NCI-H748 (cell line): ENCODE results near the gene STON2.
A peak's percentile ranks its signal among the peaks of the same experiment; 100 is the strongest.

ENCODE experiments used
- DNase-seq: peaks from one replicate; lab custom pipeline; 2025; ENCODE audit not compliant: unreplicated experiment; lab: John Stamatoyannopoulos, UW

Gene STON2

DNA sequence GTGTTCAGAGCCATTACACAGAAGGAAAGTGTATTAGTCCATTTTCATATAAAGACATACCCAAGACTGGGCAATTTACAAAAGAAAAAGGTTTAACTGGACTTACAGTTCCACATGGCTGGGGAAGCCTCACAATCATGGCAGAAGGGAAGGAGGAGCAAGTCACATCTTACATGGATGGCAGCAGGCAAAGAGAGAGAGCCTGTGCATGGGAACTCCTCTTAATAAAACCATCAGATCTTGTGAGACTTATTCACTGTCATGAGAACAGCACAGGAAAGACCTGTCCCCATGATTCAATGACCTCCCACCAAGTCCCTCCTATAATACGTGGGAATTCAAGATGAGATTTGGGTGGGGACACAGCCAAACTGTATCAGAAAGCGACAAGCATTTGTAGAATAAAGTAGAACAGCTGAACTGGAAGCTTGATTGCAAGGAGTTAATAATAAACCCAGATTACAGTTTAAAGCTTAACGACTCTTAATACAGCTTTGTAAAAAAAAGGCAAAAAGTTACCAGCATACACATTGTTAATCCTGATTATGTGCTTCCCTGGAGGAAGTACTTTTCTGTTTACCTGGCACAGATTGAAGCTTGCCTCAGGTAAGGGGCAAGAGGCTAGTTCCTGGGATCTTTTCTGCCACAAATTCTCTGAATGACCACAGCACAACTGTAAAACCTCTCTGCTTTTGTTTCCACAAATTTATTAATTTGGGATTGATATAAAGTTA lies 18.1 kb upstream of the STON2 start:
- no peak for DNase-seq

DNA sequence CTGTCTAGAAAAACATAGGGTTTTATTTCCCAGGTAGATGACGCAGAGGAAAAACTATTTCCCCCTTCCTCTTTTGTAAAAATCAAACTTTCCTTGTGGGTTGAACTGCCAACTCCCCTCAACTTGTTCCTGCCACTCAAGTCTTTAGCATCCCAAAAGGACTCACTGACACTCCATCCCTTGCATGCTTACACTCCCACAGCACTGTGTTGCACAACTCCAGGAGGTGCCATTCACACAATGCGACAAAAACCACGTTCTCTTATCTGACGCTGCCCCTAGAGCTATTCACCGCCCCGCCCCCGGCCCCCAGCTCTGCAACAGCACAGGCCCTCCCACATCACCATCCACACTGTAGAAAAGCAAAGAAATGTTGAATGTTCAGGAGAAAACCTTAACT lies 16.9 kb upstream of the STON2 start:
- DNase-seq = no peak

DNA sequence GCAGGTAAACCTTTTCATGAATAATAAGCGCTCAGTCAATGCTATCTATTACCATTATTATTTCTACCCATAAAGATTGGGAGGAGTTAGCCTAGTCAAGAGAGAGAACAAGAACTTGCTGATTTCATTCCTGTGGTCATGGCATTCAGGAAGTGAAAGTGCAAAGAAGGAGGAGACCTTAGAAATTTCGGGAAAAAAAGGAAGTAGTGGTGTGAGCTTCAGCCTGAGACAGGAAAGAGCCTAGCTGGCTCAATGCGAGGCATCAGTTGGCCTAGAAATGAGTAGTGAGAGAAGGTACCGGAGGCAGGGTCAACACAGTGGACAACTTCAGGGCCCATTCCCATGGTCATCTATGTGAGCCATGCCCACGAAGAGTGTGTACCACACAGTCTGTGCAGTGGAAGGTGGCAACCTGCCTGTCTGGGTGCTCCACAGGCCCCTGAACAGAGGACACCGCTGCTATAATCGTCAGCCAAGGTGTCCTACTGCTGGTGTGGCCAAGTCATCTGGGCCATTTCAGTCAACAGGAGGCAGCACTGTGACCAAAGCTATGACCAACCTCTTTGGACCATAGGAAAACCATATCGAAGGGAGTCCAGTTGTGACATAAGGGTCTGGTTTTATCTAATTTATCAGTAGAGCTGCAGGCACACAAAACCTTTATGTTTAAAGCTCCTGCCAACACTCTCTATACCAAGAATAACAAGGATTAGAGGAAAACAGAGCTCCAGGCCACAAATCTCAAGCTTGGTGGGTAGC lies 16.2 kb upstream of the STON2 start:
- no peak for DNase-seq

DNA sequence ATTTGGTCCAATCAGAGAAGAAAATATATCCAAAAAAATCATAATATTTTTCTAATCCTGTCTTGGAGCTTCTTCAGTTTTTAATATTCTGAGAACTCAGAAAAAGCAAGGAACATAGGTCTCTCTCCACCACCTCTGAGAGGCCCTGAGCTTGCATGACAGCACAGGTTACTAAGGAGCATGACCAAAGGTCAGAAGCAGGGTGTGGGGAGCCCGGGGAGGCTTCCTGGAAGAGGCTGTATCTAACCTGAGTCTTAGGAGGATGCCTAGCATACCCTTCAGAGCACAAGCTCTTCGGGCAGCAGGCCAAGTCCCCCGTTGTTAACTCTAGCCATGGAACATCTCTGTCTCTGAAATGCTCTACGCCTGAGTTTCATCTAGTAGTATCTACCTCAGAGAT lies 15.7 kb upstream of the STON2 start:
- no peak for DNase-seq

DNA sequence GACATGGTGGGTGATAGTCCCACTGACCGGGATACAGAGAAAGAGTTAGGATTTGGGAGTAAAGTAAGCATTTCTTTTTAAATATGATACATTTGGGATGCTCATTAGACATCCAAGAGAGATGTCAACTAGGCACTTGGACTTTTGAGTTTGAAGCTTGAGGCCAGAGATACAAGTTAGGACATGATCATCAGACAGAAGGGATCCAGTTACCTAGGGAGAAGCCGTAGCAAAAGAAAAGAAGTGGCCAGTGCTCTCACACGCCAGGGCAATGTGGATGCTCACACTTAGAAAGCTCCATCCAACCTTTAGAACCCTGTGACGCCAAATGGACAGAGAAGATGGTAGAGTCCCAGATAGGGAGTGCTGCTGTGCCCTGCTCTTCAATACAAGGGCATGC lies 14.0 kb upstream of the STON2 start:
- no peak for DNase-seq

DNA sequence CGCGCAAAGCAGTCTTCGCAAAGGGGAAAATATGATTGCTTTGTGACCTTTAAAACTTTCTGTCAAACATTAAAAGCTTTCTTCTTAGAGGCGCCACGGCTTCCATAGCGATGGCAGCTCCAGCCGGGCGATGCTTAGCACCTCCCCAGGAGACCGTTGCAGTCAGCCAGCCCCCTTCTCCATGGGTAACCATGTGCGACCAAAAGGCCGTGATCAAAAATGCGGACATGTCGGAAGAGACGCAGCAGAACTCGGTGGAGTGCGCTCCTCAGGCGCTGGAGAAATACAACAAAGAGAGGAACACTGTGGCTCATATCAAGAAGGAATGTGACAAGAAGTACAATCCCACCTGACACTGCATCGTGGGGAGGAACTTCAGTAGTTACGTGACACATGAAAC lies 12.7 kb upstream of the STON2 start:
- no peak for DNase-seq

DNA sequence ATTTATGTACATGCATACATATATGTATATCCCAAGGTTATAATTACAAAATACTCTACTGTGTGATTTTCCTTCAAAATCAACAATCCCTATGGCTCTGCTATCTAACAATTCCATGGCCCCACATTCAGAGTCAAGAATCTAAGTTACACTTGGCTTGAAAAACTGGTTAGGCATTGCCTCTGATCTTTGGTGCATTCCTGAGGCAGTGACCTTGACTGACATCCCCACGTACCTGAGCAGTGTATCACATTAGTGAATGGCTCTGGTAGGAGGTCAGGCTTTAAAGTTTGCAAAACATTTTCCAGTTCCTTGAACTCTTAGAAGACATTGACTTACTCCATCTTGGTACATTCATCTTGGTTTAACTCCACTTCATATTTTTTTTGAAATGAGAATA lies 8.5 kb upstream of the STON2 start:
- DNase-seq = no peak

DNA sequence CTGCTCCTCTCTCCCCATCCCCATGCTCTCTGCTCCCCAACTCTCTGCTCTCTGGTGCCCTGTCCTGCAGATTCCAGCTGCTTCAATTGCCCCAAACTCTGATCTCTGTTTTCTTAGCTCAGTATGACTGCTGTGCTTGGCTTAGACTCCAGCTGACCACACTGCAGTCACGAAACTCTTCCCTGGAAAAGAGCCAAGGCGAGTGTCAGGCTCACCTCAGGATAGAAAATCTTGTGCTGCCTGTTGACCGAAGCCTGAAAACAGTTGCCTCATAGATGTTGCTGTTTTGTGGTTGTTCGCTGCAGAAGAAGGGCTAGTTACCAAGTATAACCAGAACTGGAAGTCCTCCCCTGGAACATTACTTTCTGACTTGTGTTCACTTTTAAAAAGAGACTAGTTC lies 6.7 kb upstream of the STON2 start:
- DNase-seq = no peak

DNA sequence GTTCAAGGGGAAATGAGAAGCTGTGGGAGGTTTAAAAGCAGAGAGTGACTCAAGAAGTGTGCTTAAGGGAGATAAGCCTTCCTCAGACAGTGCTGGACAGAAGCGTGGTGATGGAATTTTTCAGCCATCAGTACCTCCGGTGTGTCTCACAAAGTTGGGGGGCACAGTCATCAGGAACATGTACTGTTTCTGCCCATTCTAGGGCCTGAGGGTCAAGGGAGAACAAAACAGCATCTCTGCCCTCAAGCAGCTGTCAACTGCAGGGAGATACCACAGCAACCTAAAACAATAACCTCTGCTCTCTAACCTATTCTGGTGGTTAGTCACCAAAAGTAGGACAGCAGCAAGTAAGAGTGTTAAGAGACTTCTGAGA lies 2.0 kb upstream of the STON2 start:
- DNase-seq = no peak

DNA sequence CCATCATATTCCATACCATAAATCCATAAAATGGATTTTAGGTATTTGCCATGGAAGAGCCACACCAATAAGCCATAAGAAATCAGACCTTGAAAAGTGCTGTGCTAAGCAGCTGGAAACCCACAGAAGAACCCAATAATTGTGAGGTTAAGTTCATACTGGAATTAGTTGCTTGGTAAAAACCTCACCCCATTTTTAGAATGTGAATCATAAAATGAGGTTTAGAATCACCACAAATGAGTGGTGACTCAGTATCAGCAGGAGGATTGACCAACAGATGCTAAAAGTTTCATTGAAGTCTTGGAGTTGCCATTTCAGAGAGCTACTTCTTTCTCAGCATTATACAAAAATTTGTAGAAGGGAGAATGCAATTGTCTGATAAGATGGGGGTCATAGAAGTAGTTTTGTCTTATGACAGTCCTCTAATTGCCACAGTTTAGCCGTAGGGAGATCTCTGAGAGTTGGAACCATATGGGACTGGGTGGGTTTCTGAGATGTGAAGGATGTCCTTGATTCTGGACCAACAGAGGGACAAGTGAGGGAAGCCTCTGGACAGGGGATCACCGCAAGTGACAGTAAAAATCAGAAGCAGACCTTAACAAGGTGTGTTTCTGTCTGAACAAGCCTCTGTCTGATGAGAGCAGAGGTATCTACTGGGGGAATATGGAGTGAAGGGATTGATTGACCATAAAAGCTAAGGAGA lies 1.4 kb upstream of the STON2 start:
- DNase-seq = no peak

DNA sequence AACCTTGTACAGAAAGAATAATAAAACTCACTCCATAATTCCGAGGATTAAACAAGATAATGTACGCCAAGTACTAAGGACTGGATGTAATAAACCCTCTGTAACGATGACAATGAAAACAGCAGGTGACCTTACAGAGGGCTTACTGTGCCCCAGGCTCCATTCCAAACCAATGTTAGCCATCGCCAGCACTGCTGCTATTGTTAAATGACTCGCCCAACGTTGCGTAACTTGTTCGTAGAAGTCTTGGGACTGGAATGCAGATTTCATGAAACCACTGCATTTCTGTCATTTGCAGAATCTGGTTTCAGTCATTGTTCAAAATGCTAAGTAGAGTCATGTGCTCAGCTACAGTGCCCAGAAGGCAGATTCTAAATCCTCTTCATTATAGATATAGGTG lies 728 bp upstream of the STON2 start:
- DNase-seq = peak; percentile 54

DNA sequence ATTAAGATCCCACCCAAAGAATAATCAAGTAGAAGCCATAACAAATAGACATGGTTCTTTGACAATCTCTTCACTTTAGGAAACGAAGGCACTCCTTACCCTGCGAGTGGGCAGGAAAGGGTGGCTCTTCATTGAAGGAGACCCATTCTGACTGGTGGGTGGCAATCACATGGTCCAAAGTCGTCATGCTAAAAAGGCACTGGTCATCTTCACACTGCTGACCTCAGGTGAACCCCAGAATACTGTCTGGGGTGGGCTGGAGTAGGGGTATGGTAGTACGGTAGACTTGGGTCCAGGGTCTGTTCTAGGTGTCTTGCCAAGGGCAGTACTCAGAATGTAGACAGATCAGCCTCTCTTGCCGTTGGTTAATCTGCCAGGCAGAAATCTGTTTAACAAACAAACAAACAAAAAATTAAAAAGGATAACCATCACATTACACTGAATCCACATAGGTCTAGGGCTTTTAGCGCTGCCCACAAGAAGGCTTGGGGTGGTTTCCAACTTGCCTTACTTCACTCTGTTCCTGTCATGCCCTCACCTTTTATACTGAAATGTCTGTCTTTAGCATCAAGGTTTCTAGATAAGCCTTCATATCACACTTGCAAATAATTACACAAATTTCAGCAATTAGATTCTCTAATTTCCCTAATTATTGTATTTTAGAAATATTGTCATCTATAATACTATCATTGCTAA lies 1.8 kb downstream of the STON2 start:
- no peak for DNase-seq

DNA sequence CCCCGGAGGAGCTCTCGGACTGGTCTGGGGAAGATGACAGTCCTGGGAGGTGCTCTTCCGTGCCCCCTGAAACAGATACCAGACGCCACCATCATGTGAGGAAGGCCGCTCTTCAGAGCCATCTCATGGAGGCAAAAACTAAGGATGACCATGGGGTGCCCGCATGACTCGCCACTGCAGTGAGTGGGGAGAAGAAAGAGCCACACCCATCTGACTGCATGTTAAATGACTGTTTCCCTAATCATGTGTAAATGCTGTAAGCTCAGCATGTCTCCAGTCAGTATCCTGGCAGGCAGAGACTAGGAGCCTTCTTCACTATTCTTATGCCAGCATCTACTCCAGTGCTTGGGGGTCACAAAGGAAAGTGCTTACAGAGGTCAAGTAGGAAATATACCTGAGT lies 4.0 kb downstream of the STON2 start:
- no peak for DNase-seq

DNA sequence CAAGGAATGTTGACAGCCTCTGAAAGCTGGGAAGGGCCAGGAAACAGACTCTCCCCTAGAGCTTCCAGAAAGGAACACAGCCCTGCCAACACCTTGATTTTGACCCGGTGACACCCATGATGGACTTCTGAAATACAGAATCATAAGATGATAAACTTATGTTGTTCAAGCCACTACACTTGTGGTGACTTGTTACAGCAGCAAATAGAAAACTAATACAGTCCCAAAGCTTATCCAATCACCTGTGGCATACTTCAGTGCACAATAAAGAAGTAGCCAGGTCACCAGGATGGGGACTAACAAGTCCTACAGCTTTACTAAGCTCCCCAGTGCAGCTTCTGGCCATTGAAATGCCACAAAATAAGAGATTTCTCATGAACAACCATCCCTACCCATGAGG lies 5.4 kb downstream of the STON2 start:
- DNase-seq = no peak

DNA sequence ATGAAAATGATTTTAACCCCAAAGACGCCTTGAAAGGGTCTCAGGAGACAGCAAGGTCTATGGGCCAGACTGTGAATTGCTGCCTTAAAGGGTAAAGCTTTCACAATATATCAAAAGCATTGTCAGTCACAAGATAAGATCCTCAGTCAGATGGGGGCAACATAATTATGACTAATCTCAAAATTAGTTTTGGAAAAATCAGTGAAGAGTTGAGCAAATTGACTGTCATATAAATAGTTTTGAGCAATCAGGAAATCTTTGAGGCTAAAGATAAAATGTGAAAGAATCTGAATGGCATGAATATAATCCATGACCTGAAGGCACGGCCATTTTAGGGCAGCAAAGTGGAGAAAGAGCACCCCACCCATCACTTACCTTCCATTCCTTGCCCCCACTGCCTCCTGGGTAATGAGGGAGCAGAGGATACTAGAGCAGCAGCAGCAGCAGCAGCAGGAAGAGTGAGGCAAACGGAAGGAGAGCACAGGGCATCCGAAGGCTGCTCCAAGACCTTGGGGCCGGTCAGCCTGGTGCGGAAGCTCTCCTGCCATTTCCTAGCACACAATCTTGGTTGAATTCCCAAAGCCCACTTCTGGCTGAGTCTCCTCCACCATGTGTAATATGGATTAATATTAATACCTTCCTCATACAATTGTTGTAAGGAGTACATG lies 7.0 kb downstream of the STON2 start:
- DNase-seq = no peak

DNA sequence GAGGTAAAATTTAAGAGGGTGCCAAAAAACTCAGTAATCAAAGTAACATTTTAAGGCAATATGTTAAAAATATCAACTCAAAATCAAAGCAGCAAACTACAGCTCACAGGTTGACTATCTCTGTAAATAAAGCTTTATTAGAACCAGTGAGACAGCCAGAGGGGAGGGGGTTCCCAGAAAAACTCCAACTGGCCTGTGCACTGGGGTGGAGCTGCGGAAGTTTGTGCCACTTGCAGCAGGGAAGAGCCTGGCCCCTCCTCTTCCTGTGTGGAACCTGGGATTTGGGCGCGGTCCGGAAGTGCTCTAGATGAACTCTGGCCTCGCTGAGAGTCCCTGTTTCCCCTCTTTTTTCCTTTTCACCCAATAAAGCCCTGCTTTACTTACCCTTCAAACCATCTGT lies 8.1 kb downstream of the STON2 start:
- DNase-seq = no peak

DNA sequence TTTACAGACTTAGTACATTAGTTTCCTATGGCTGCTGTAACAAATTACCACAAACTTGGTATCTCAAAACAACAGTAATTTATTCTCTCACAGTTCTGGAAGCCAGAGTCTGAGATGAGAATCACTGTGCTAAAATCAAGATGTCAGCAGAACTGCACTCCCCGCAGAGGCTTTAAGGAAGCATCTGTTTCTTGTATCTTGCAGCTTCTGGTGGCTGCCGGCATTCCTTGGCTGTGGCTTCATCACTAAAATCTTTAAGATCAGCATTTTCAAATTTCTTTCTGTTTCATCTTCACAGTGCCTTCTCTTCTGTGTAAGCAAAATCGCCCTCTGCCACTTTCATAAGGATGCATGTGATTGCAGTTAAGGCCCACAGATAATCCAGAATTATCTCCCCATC lies 9.4 kb downstream of the STON2 start:
- DNase-seq = no peak

DNA sequence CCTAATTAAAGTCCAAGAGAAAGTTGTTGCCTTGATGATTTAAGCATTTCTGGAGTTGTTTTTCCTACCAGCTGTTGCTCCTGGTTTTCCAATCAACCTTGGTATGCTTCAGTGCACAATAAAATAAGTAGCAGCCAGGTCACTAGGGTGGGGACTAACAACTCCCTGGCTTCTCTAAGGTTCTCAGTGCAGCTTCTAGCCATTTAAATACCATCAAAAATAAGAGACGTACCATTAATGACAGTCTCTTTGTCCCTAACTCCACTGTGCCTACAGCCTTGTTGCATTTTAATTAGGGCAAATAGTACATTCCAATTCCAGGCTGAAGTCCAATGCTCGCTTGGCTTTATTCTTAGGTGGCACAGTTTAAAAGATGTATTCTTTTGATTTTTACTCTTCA lies 11.8 kb downstream of the STON2 start:
- no peak for DNase-seq

DNA sequence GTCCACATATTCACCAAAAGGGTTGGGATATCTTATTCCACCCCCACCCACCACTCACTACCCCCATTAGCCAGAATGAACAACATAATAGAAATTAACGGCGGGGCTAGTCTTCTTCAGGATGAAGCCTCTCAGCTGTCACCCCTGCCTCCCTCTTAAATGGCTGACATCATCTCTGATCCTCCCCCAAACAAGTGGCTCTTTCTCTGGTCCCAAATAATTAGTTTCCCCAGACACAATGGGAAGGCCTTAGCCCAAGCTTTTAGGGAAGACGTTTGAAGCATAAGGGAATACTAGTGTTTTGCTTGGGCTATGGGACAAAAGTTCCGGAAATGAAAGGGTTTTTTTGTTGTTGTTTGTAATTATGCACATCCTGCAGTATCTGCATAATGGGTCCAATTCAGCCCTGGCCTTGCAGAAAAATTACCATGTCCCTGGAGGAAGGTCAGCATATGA lies 13.8 kb downstream of the STON2 start:
- peak; percentile 44 for DNase-seq

DNA sequence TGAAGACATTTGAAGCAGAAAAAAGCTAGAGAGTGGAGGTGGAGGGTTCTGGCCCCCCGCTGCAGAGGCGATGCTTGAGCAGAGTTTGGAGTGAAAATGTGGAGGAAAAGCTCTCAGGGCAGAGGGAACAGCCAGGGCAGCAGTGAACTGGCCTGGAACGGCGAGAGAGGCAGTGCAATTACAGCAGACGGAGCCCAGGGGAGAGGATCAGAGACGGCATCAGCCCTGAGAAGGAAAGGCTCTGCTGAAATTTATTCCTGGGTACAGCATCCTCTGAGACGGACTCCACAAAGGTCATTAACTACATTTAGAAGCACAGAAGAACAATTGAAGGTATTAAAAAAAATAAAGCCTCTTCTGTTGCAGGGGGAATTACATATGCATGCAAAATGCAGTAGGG lies 14.2 kb downstream of the STON2 start:
- no peak for DNase-seq

DNA sequence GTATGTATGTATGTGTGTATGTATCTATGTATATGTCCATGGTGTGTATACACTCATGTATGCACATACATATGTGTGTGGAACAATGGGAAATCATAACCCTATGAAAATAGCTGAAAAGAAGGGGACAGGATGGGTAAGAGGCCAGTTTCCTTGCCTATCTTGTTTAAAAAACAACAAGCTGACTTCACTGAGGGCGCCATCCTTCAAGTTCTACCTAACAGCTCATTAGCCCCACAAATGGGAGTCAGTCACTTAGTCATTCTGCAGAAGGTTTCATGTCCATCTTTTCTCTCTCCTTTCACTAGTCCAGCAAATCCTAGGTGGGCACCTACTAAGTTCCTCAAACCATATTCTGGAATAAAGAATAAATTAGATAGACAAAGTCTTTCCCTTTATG lies 14.7 kb downstream of the STON2 start:
- DNase-seq = no peak
